ENCODE measurements around the gene HRH3.

Gene HRH3

GRCh38 chr20:62202676-62203377, 17.3 kb downstream of the HRH3 start:
- TF ChIP-seq TAF1 (IDR thresholded peaks at IDR 0.05; ENCODE audit: low read depth): no peak
- TF ChIP-seq, protein P1, sequence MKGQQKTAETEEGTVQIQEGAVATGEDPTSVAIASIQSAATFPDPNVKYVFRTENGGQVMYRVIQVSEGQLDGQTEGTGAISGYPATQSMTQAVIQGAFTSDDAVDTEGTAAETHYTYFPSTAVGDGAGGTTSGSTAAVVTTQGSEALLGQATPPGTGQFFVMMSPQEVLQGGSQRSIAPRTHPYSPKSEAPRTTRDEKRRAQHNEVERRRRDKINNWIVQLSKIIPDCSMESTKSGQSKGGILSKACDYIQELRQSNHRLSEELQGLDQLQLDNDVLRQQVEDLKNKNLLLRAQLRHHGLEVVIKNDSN (IDR thresholded peaks at IDR 0.05): no peak
- TF ChIP-seq TCF12 (IDR thresholded peaks at IDR 0.05; ENCODE audit: low read depth): no peak
- no peak for TF ChIP-seq ZBTB7A (IDR thresholded peaks at IDR 0.05; ENCODE audit: low read depth)
- no peak for TF ChIP-seq YY1 (IDR thresholded peaks at IDR 0.05; ENCODE audit: low read depth)
- no peak for TF ChIP-seq TEAD4 (IDR thresholded peaks at IDR 0.05)
- no peak for TF ChIP-seq NFIC (IDR thresholded peaks at IDR 0.05)
- TF ChIP-seq EP300 (IDR thresholded peaks at IDR 0.05; ENCODE audit: borderline replicate concordance): no peak
- no peak for TF ChIP-seq RAD21 (IDR thresholded peaks at IDR 0.05; ENCODE audit: low read depth)
- TF ChIP-seq CEBPB (IDR thresholded peaks at IDR 0.05): no peak
- TF ChIP-seq EGR1 (IDR thresholded peaks at IDR 0.05): no peak
- TF ChIP-seq REST (IDR thresholded peaks at IDR 0.05; ENCODE audit: low read depth): no peak
- TF ChIP-seq, protein P2, sequence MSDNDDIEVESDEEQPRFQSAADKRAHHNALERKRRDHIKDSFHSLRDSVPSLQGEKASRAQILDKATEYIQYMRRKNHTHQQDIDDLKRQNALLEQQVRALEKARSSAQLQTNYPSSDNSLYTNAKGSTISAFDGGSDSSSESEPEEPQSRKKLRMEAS (IDR thresholded peaks at IDR 0.05): no peak
- no peak for TF ChIP-seq FOXM1 (IDR thresholded peaks at IDR 0.05; ENCODE audit: borderline replicate concordance, low read depth)

- no peak for TF ChIP-seq YY1 (IDR thresholded peaks at IDR 0.05; ENCODE audit: low read depth)
- TF ChIP-seq EP300 (IDR thresholded peaks at IDR 0.05; ENCODE audit: borderline replicate concordance): no peak
- TF ChIP-seq CREB1 (IDR thresholded peaks at IDR 0.05; ENCODE audit: low read depth): no peak
- no peak for TF ChIP-seq TCF12 (IDR thresholded peaks at IDR 0.05; ENCODE audit: low read depth)
- TF ChIP-seq FOXM1 (IDR thresholded peaks at IDR 0.05; ENCODE audit: borderline replicate concordance, low read depth): no peak
- no peak for TF ChIP-seq REST (IDR thresholded peaks at IDR 0.05; ENCODE audit: low read depth)
- no peak for TF ChIP-seq EGR1 (IDR thresholded peaks at IDR 0.05)
- TF ChIP-seq, protein P2 (IDR thresholded peaks at IDR 0.05): no peak
- no peak for TF ChIP-seq TAF1 (IDR thresholded peaks at IDR 0.05; ENCODE audit: low read depth)
- no peak for TF ChIP-seq ZBTB7A (IDR thresholded peaks at IDR 0.05; ENCODE audit: low read depth)
- TF ChIP-seq, protein P1 (IDR thresholded peaks at IDR 0.05): no peak
- no peak for TF ChIP-seq TEAD4 (IDR thresholded peaks at IDR 0.05)
- no peak for TF ChIP-seq RAD21 (IDR thresholded peaks at IDR 0.05; ENCODE audit: low read depth)
Observed at GRCh38 chr20:62202083-62202395, 18.0 kb downstream of the HRH3 start.

GRCh38 chr20:62201173-62202082, 18.6 kb downstream of the HRH3 start:
- TF ChIP-seq, protein P2 (IDR thresholded peaks at IDR 0.05): no peak
- TF ChIP-seq REST (IDR thresholded peaks at IDR 0.05; ENCODE audit: low read depth) (no peak), EP300 (IDR thresholded peaks at IDR 0.05; ENCODE audit: borderline replicate concordance) (no peak), RAD21 (IDR thresholded peaks at IDR 0.05; ENCODE audit: low read depth) (no peak), NFIC (IDR thresholded peaks at IDR 0.05) (no peak), EGR1 (IDR thresholded peaks at IDR 0.05) (no peak), YY1 (IDR thresholded peaks at IDR 0.05; ENCODE audit: low read depth) (no peak), ZBTB7A (IDR thresholded peaks at IDR 0.05; ENCODE audit: low read depth) (no peak), TEAD4 (IDR thresholded peaks at IDR 0.05) (no peak), FOXM1 (IDR thresholded peaks at IDR 0.05; ENCODE audit: borderline replicate concordance, low read depth) (no peak), TCF12 (IDR thresholded peaks at IDR 0.05; ENCODE audit: low read depth) (no peak)
- TF ChIP-seq, protein P1 (IDR thresholded peaks at IDR 0.05): no peak

All from Ishikawa (cell line).